Activated T-helper 17 cell treated with anti-CD3 and anti-CD28 coated beads, Interleukin-2, amount 50 U/mL, for 72 hours (primary cell): ENCODE data around the gene BPIFB1. TPM values are rescaled to one million over a fixed set of nuclear protein-coding genes. Genes with fewer than 3 reads are reported as not detected.

Experiments
- ATAC-seq: fragments of 150-1000 bp; cut with Tn5 transposase; replicated peaks from 2 replicates; pipeline ENCODE4 v1.10.0; 2021; ENCODE audit warnings: mild to moderate bottlenecking, moderate library complexity
- H3K27ac Mint-ChIP-seq: one replicate; pipeline ENCODE4 v1.8.0; 2022; ENCODE audit warnings: mixed read lengths
- H3K27me3 Mint-ChIP-seq: one replicate; pipeline ENCODE4 v1.8.0; 2022; ENCODE audit warnings: mixed read lengths
- H3K36me3 Mint-ChIP-seq: one replicate; pipeline ENCODE4 v1.8.0; 2022; ENCODE audit warnings: low read depth, mild to moderate bottlenecking, mixed read lengths
- H3K4me1 Mint-ChIP-seq: one replicate; pipeline ENCODE4 v1.8.0; 2022; ENCODE audit warnings: mixed read lengths
- H3K4me3 Mint-ChIP-seq: one replicate; pipeline ENCODE4 v1.8.0; 2022; ENCODE audit warnings: mild to moderate bottlenecking, mixed read lengths
- H3K9me3 Mint-ChIP-seq: one replicate; pipeline ENCODE4 v1.8.0; 2022; ENCODE audit warnings: mixed read lengths
- total RNA-seq, 2 donors: library from RNA; stranded (reverse); gene quantifications; one replicate each; pipeline ENCODE4 v1.2.3, GENCODE V29; 2022

BPIFB1 gene
- total RNA-seq, 2 donors from 2014 or later: not detected

GRCh38 chr20:33338467-33339258 is 55.6 kb downstream of the BPIFB1 start:
- no peak for ATAC-seq
- H3K36me3 Mint-ChIP-seq: no peaks in the 10 kb centered on the region
- no peaks in the 10 kb centered on the region for H3K4me1 Mint-ChIP-seq

GRCh38 chr20:33339515-33340058 is 56.6 kb downstream of the BPIFB1 start:
- H3K27ac Mint-ChIP-seq: no peak overlapping the region
- no peak for ATAC-seq
- H3K27me3 Mint-ChIP-seq: no peaks in the 10 kb centered on the region
- no peaks in the 10 kb centered on the region for H3K36me3 Mint-ChIP-seq
- no peaks in the 10 kb centered on the region for H3K9me3 Mint-ChIP-seq
- no peaks in the 10 kb centered on the region for H3K4me1 Mint-ChIP-seq
- H3K4me3 Mint-ChIP-seq: no peak overlapping the region

More at GRCh38 chr20:33338467-33339258, 55.6 kb downstream of the BPIFB1 start:
- Mint-ChIP-seq H3K27ac (peak overlapping the region; percentile 75), H3K27me3 (no peaks in the 10 kb centered on the region), H3K9me3 (no peaks in the 10 kb centered on the region), H3K4me3 (no peak overlapping the region)

- H3K27ac Mint-ChIP-seq: no peak overlapping the region
- no peaks in the 10 kb centered on the region for H3K4me1 Mint-ChIP-seq
- ATAC-seq: no peak
- no peaks in the 10 kb centered on the region for H3K27me3 Mint-ChIP-seq
- H3K36me3 Mint-ChIP-seq: no peaks in the 10 kb centered on the region
- no peaks in the 10 kb centered on the region for H3K9me3 Mint-ChIP-seq
- no peak overlapping the region for H3K4me3 Mint-ChIP-seq
These were observed 60.5 kb downstream of the BPIFB1 start for GRCh38 chr20:33343521-33343920.

- Mint-ChIP-seq H3K27me3 (no peaks in the 10 kb centered on the region), H3K36me3 (peaks cover 10% of the 10 kb centered on the region), H3K9me3 (no peaks in the 10 kb centered on the region), H3K4me3 (no peak overlapping the region), H3K4me1 (peaks cover 5% of the 10 kb centered on the region), H3K27ac (no peak overlapping the region)
- ATAC-seq: no peak
These were observed 62.3 kb downstream of the BPIFB1 start for GRCh38 chr20:33345342-33345741.

- no peak overlapping the region for H3K27ac Mint-ChIP-seq
- peaks cover 11% of the 10 kb centered on the region for H3K36me3 Mint-ChIP-seq
- H3K4me1 Mint-ChIP-seq: peaks cover 5% of the 10 kb centered on the region
- no peaks in the 10 kb centered on the region for H3K9me3 Mint-ChIP-seq
- no peak for ATAC-seq
- no peak overlapping the region for H3K4me3 Mint-ChIP-seq
- H3K27me3 Mint-ChIP-seq: no peaks in the 10 kb centered on the region
These were observed 65.3 kb downstream of the BPIFB1 start for GRCh38 chr20:33348136-33348937.

- Mint-ChIP-seq H3K27ac (no peak overlapping the region), H3K4me3 (no peak overlapping the region), H3K4me1 (peaks cover 5% of the 10 kb centered on the region), H3K36me3 (peaks cover 21% of the 10 kb centered on the region), H3K27me3 (no peaks in the 10 kb centered on the region), H3K9me3 (no peaks in the 10 kb centered on the region)
- ATAC-seq: no peak
These were observed 66.5 kb downstream of the BPIFB1 start for GRCh38 chr20:33349493-33349892.

- Mint-ChIP-seq H3K9me3 (no peaks in the 10 kb centered on the region), H3K27ac (peak overlapping the region; percentile 10), H3K36me3 (peaks cover 38% of the 10 kb centered on the region), H3K27me3 (no peaks in the 10 kb centered on the region), H3K4me1 (peaks cover 5% of the 10 kb centered on the region), H3K4me3 (peak overlapping the region; percentile 2)
- ATAC-seq: no peak
These were observed 68.7 kb downstream of the BPIFB1 start for GRCh38 chr20:33351696-33352095.

- no peak for ATAC-seq
- Mint-ChIP-seq H3K36me3 (peaks cover 38% of the 10 kb centered on the region), H3K4me1 (peaks cover 5% of the 10 kb centered on the region), H3K27ac (peak overlapping the region; percentile 52), H3K9me3 (no peaks in the 10 kb centered on the region), H3K4me3 (no peak overlapping the region), H3K27me3 (no peaks in the 10 kb centered on the region)
These were observed 69.4 kb downstream of the BPIFB1 start for GRCh38 chr20:33352258-33353012.

- ATAC-seq: no peak
- Mint-ChIP-seq H3K4me1 (peaks cover 5% of the 10 kb centered on the region), H3K4me3 (no peak overlapping the region), H3K27me3 (no peaks in the 10 kb centered on the region), H3K9me3 (no peaks in the 10 kb centered on the region), H3K36me3 (peaks cover 39% of the 10 kb centered on the region), H3K27ac (no peak overlapping the region)
These were observed 70.0 kb downstream of the BPIFB1 start for GRCh38 chr20:33353013-33353402.

Other genes starting within 250 kb of the BPIFB1 start
- not detected for gene BPIFB3, start 229.3 kb upstream of the BPIFB1 start, total RNA-seq
- gene BPIFB4, start 203.6 kb upstream of the BPIFB1 start, total RNA-seq: not detected
- gene BPIFA2, start 115.1 kb upstream of the BPIFB1 start, total RNA-seq: not detected
- gene BPIFA3, start 65.9 kb upstream of the BPIFB1 start, total RNA-seq: not detected
- not detected for gene BPIFA1, start 47.2 kb upstream of the BPIFB1 start, total RNA-seq
- 10 to 100 TPM; 24.1 to 44.5 TPM for gene CDK5RAP1, start 118.3 kb downstream of the BPIFB1 start, total RNA-seq
- gene SNTA1, start 160.5 kb downstream of the BPIFB1 start, total RNA-seq: 1 to 10 TPM; 5.5 to 6.5 TPM
- gene CBFA2T2, start 206.9 kb downstream of the BPIFB1 start, total RNA-seq: 10 to 100 TPM; 14.5 to 25.6 TPM